Sigmoid colon (tissue), 4 donors: ENCODE data around the gene JPT2.

ENCODE experiments used
- CTCF ChIP-seq, 4 experiments: fragments of 450-650 bp in 3 of 4; fragments of 200-600 bp in 1 of 4; IDR thresholded peaks; one replicate each; pipeline ENCODE4 v1.5.1; 2016 to 2019; ENCODE audit warnings: antibody characterized with exemption in 4 of 4, mild to moderate bottlenecking in 3 of 4, moderate library complexity in 2 of 4
- POLR2A ChIP-seq, 2 donors: fragments of 450-650 bp; IDR thresholded peaks; one replicate each; pipeline ENCODE4 v1.6.1; 2016; ENCODE audit warnings: antibody characterized with exemption in 2 of 2, mild to moderate bottlenecking in 2 of 2, moderate library complexity in 2 of 2
- POLR2AphosphoS5 ChIP-seq, 4 donors: sonication (generic); formaldehyde crosslinking; IDR thresholded peaks; one replicate each; pipeline ENCODE4 v1.6.1; 2017; ENCODE audit warnings: antibody characterized with exemption in 4 of 4

GRCh38 chr16:1732071-1732470, 54.0 kb downstream of the JPT2 start:
- TF ChIP-seq POLR2AphosphoS5 (IDR thresholded peaks at IDR 0.05): no peak
- no peak for TF ChIP-seq POLR2A (IDR thresholded peaks at IDR 0.05)
- no peak for TF ChIP-seq CTCF (IDR thresholded peaks at IDR 0.05)
